ENCODE results near the gene CALCOCO1. TPM values are rescaled to one million over a fixed set of nuclear protein-coding genes. Genes with fewer than 3 reads are reported as not detected.
A peak's percentile ranks its signal among the peaks of the same experiment; 100 is the strongest.

The CALCOCO1 gene
- total RNA-seq, 2 experiments from 2014 or later, result 17.1 to 20.4 TPM

DNA sequence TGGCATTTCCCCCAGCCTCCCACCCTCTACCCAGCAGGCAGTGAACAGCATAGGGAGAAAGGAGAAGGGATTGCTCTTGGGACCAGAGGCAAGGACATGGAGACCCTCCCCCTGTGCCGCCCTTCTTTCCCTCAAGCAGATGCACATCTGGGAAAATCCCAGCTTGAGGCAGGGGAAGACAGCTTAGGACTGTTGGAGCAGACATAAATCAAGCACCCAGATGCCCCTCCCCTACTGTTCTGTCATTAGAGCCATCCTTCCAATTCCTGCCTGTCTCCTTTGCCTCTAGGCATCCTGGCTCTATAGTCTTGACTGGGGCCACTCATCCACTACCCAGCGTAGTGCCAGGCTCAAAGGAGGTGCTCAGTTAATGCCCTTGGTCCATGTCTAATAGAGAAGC is 32.0 kb upstream of the CALCOCO1 start:
- H3K36me3 Mint-ChIP-seq (ENCODE audit: low read depth), result no peaks in the 10 kb centered on the region
- intact Hi-C loops (cut with DNase I, micrococcal nuclease), result no loop called here

GRCh38 chr12:53758730-53759103 is 31.5 kb upstream of the CALCOCO1 start:
- Mint-ChIP-seq H3K36me3 (ENCODE audit: low read depth) (no peaks in the 10 kb centered on the region), H3K4me1 (peaks cover 9% of the 10 kb centered on the region), H3K27ac (no peak overlapping the region), H3K27me3 (peaks cover 47% of the 10 kb centered on the region), H3K9me3 (ENCODE audit: low read depth) (no peaks in the 10 kb centered on the region), H3K4me3 (no peak overlapping the region)
- intact Hi-C loops (cut with DNase I, micrococcal nuclease), result no loop called here
- ChIA-PET CTCF (interaction anchor here (2.1 to 3.7 kb wide), 2 partner anchors 13 to 56 kb away, joined by 9 to 92 read pairs; no protein-coding TSS in a partner anchor), POLR2A (no interaction called here)
- ATAC-seq, result no peak
- no peak for DNase-seq

More for the DNA sequence above, 32.0 kb upstream of the CALCOCO1 start:
- Mint-ChIP-seq H3K4me1 (peaks cover 9% of the 10 kb centered on the region), H3K27ac (no peak overlapping the region), H3K9me3 (ENCODE audit: low read depth) (no peaks in the 10 kb centered on the region), H3K27me3 (peaks cover 48% of the 10 kb centered on the region), H3K4me3 (no peak overlapping the region)
- POLR2A ChIA-PET, result interaction anchor here (0.7 kb wide), 1 partner anchor 32 kb away, joined by 3 read pairs; the partner anchor contains the start of gene CALCOCO1
- DNase-seq (no peak), ATAC-seq (no peak)
- CTCF ChIA-PET, result interaction anchor here (0.9 kb wide), 1 partner anchor 22 kb away, joined by 4 read pairs; no protein-coding TSS in a partner anchor

GRCh38 chr12:53758081-53758729 is 31.0 kb upstream of the CALCOCO1 start:
- no peaks in the 10 kb centered on the region for H3K36me3 Mint-ChIP-seq (ENCODE audit: low read depth)
- no peak for DNase-seq
- peaks cover 9% of the 10 kb centered on the region for H3K4me1 Mint-ChIP-seq
- no peak overlapping the region for H3K27ac Mint-ChIP-seq
- no peaks in the 10 kb centered on the region for H3K9me3 Mint-ChIP-seq (ENCODE audit: low read depth)
- no peak for ATAC-seq
- intact Hi-C loops (cut with DNase I, micrococcal nuclease), result no loop called here
- POLR2A ChIA-PET, result no interaction called here
- H3K27me3 Mint-ChIP-seq, result peaks cover 42% of the 10 kb centered on the region
- H3K4me3 Mint-ChIP-seq, result no peak overlapping the region
- CTCF ChIA-PET, result interaction anchor here (0.7 to 3.7 kb wide), 13 partner anchors 8 to 411 kb away, joined by 3 to 92 read pairs (median 5); no protein-coding TSS in a partner anchor

DNA sequence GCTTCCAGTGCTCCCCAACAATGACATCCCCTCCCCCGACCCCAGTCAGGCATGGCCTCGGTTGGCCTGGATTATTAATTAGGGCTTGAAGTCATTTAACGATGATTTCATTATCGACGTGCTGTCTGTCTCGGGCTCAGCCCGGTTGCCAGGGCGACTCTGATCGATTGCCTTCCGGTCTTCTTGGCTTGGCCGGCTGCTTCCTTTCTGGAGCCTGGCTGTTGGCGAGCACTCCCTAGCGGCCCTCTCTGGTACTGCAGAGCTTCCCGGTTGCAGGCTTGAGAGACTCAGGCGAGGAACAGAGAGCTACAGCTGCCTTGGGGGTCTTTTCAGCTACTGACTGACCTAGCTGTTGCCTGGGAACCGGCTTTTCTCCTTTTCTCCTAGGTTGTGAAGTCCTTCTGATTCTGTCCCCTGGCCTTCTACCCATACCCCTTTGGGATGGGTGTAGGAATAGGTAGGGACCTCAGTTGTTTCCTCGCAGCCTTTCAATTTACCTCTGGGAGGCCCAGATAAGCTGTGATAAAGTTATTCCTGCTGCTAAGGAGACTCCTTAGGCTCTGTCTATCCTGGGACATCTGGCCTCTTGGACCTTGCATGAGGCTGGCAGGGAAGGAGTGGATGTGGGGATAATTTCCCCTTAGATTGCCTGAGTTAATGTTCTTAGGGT is 30.0 kb upstream of the CALCOCO1 start:
- Mint-ChIP-seq H3K36me3 (ENCODE audit: low read depth) (no peaks in the 10 kb centered on the region), H3K27me3 (peaks cover 36% of the 10 kb centered on the region), H3K4me3 (peak overlapping the region; percentile 31), H3K4me1 (peaks cover 9% of the 10 kb centered on the region), H3K27ac (no peak overlapping the region), H3K9me3 (ENCODE audit: low read depth) (no peaks in the 10 kb centered on the region)
- peak; percentile 94 for DNase-seq
- ChIA-PET POLR2A (interaction anchor here (0.5 kb wide), 1 partner anchor 85 kb away, joined by 3 read pairs; no protein-coding TSS in a partner anchor), CTCF (interaction anchor here (0.6 to 3.7 kb wide), 35 partner anchors 9 to 1963 kb away, joined by 3 to 92 read pairs (median 4); partner anchors contain the start of gene RDH5)
- intact Hi-C loops (cut with DNase I, micrococcal nuclease), result loop anchor here in 1 of 2 experiments (1.0 kb wide), 1 partner anchor 11 kb away; no protein-coding TSS in a partner anchor
- peak; percentile 91 for ATAC-seq

DNA sequence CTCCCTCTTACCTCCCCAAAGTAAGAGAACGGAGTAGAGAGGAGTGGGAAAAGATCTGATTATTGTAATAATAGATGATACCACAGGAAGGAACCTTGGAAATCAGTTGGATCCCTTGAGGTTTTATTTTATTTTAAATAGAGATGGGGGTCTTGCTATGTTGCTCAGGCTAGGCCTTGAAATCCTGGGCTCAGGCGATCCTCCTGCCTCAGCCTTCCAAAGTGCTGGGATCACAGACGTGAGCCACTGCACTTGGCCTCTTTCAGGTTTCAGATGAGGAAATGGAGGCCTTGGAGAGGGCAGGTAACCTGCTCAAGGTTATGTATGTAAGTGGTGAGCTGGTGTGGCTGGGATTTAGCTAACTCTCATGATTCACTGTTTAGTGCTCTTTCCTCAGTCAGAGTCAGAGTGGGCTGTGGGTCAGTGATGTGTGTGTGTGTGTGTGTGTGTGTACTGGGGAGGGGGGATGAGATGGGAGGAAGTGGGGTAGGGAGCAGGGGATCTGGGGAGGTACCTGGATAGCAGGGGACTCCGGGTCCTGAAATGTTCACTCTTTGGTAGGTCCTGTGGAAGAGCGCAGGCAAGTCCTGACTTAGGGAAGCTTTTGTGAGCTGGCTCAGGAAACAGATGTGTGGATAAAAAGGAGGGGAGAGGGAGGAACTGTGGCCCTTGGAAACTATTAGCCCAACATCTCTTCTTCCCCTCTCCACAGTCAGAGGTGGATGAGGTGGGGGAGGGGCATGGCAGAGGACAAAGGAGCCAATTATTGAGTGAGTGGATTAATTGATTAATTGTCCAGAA is 29.2 kb upstream of the CALCOCO1 start:
- peaks cover 11% of the 10 kb centered on the region for H3K4me1 Mint-ChIP-seq
- intact Hi-C loops (cut with DNase I, micrococcal nuclease), result loop anchor here in 1 of 2 experiments (1.0 kb wide), 1 partner anchor 10 kb away; no protein-coding TSS in a partner anchor
- no peak for DNase-seq
- peak overlapping the region; percentile 31 for H3K4me3 Mint-ChIP-seq
- H3K9me3 Mint-ChIP-seq (ENCODE audit: low read depth), result no peaks in the 10 kb centered on the region
- peak; percentile 21 for ATAC-seq
- POLR2A ChIA-PET, result interaction anchor here (0.6 kb wide), 1 partner anchor 213 kb away, joined by 3 read pairs; no protein-coding TSS in a partner anchor
- peaks cover 34% of the 10 kb centered on the region for H3K27me3 Mint-ChIP-seq
- peak overlapping the region; percentile 43 for H3K27ac Mint-ChIP-seq
- CTCF ChIA-PET, result interaction anchor here (0.6 to 3.7 kb wide), 27 partner anchors 10 to 1964 kb away, joined by 3 to 92 read pairs (median 5); partner anchors contain the start of gene RDH5
- no peaks in the 10 kb centered on the region for H3K36me3 Mint-ChIP-seq (ENCODE audit: low read depth)

GRCh38 chr12:53755893-53756292 is 28.6 kb upstream of the CALCOCO1 start:
- no peak for DNase-seq
- intact Hi-C loops (cut with DNase I, micrococcal nuclease), result no loop called here
- CTCF ChIA-PET, result interaction anchor here (0.7 to 3.7 kb wide), 5 partner anchors 9 to 39 kb away, joined by 3 to 92 read pairs (median 5); no protein-coding TSS in a partner anchor
- POLR2A ChIA-PET, result no interaction called here
- no peak overlapping the region for H3K27ac Mint-ChIP-seq
- H3K36me3 Mint-ChIP-seq (ENCODE audit: low read depth), result no peaks in the 10 kb centered on the region
- peaks cover 30% of the 10 kb centered on the region for H3K27me3 Mint-ChIP-seq
- H3K4me1 Mint-ChIP-seq, result peaks cover 11% of the 10 kb centered on the region
- ATAC-seq, result no peak
- no peak overlapping the region for H3K4me3 Mint-ChIP-seq
- no peaks in the 10 kb centered on the region for H3K9me3 Mint-ChIP-seq (ENCODE audit: low read depth)

DNA sequence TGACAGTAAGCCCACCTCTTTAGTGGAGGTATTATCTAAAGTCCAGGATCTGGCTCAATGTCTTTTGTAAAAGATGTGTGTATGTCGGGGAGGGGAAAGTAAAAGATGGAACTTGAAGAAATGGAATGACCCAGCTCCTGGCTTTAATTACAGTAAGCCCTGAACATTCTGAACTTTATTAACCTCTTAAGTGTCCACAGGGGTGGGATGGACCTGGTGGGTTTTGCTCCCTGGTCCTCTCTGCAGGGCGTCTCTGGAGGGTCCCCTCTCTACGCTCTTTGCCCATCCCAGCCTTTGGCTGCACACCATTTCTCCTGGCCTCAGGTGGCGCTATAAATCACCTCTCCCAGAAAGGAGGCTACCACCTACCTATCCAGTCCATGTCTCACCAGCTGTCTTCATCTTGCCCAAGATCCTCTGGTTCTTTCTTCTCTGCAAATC is 28.2 kb upstream of the CALCOCO1 start:
- Mint-ChIP-seq H3K27ac (no peak overlapping the region), H3K36me3 (ENCODE audit: low read depth) (no peaks in the 10 kb centered on the region), H3K9me3 (ENCODE audit: low read depth) (no peaks in the 10 kb centered on the region), H3K4me3 (no peak overlapping the region), H3K27me3 (peaks cover 27% of the 10 kb centered on the region), H3K4me1 (peaks cover 11% of the 10 kb centered on the region)
- ATAC-seq (no peak), DNase-seq (no peak)
- ChIA-PET POLR2A (no interaction called here), CTCF (interaction anchor here (0.6 to 3.7 kb wide), 6 partner anchors 9 to 53 kb away, joined by 3 to 92 read pairs (median 4); no protein-coding TSS in a partner anchor)
- intact Hi-C loops (cut with DNase I, micrococcal nuclease), result no loop called here

GRCh38 chr12:53754633-53755264 is 27.5 kb upstream of the CALCOCO1 start:
- DNase-seq (no peak), ATAC-seq (no peak)
- Mint-ChIP-seq H3K4me1 (peaks cover 11% of the 10 kb centered on the region), H3K36me3 (ENCODE audit: low read depth) (no peaks in the 10 kb centered on the region), H3K27me3 (peaks cover 22% of the 10 kb centered on the region), H3K4me3 (no peak overlapping the region), H3K27ac (no peak overlapping the region), H3K9me3 (ENCODE audit: low read depth) (no peaks in the 10 kb centered on the region)
- intact Hi-C loops (cut with DNase I, micrococcal nuclease), result no loop called here
- ChIA-PET POLR2A (no interaction called here), CTCF (interaction anchor here (0.6 to 3.7 kb wide), 8 partner anchors 9 to 469 kb away, joined by 3 to 92 read pairs (median 4); no protein-coding TSS in a partner anchor)

- Mint-ChIP-seq H3K27me3 (peaks cover 16% of the 10 kb centered on the region), H3K36me3 (ENCODE audit: low read depth) (no peaks in the 10 kb centered on the region), H3K4me1 (peaks cover 11% of the 10 kb centered on the region), H3K27ac (no peak overlapping the region), H3K4me3 (no peak overlapping the region), H3K9me3 (ENCODE audit: low read depth) (no peaks in the 10 kb centered on the region)
- ChIA-PET POLR2A (no interaction called here), CTCF (interaction anchor here (0.5 to 2.3 kb wide), 9 partner anchors 11 to 470 kb away, joined by 3 to 11 read pairs (median 4); partner anchors contain the start of gene HOXC10)
- DNase-seq (no peak), ATAC-seq (no peak)
- intact Hi-C loops (cut with DNase I, micrococcal nuclease), result no loop called here
These were observed 26.9 kb upstream of the CALCOCO1 start for GRCh38 chr12:53754188-53754585.

GRCh38 chr12:53752621-53753020 is 25.4 kb upstream of the CALCOCO1 start:
- H3K9me3 Mint-ChIP-seq (ENCODE audit: low read depth), result no peaks in the 10 kb centered on the region
- intact Hi-C loops (cut with DNase I, micrococcal nuclease), result no loop called here
- H3K4me3 Mint-ChIP-seq, result no peak overlapping the region
- CTCF ChIA-PET, result interaction anchor here (1.0 to 2.3 kb wide), 6 partner anchors 9 to 209 kb away, joined by 3 to 11 read pairs (median 3); no protein-coding TSS in a partner anchor
- ATAC-seq (no peak), DNase-seq (no peak)
- H3K36me3 Mint-ChIP-seq (ENCODE audit: low read depth), result no peaks in the 10 kb centered on the region
- POLR2A ChIA-PET, result no interaction called here
- H3K4me1 Mint-ChIP-seq, result peaks cover 11% of the 10 kb centered on the region
- H3K27me3 Mint-ChIP-seq, result peaks cover 10% of the 10 kb centered on the region
- no peak overlapping the region for H3K27ac Mint-ChIP-seq

Measured in activated CD4-positive, alpha-beta T cell treated with anti-CD3 and anti-CD28 coated beads for 36 hours (primary cell).